HCT116 (cell line): Measurements from ENCODE around the gene ANO2. TPM values are rescaled to one million over a fixed set of nuclear protein-coding genes. Genes with fewer than 3 reads are reported as not detected.

Experiments
- ATAC-seq: fragments of 200-7000 bp; cut with Tn5 transposase; 2 replicates; pipeline ENCODE4 v1.9.1; 2020; ENCODE audit warnings: mild to moderate bottlenecking, moderate library complexity
- BruUV-seq: library from RNA; stranded (reverse); fragments of 400-500 nt; replicated peaks from 2 replicates; lab custom pipeline; 2021; lab: Mats Ljungman, UMichigan
- CTCF ChIA-PET: fragments of 300-600 bp; sonication (Branson Sonifier 250); formaldehyde crosslinking; loops from one replicate; lab custom pipeline; 2021; ENCODE audit warnings: antibody characterized with exemption; lab: Charles Lee
- POLR2A ChIA-PET: fragments of 300-600, 350-600 bp; sonication (Branson Sonifier 250); formaldehyde crosslinking; loops from one replicate; lab custom pipeline; 2021; ENCODE audit warnings: antibody characterized with exemption; lab: Charles Lee
- RAD21 ChIA-PET, 2 experiments: fragments of 300-600 bp; sonication (Branson Sonifier 250); formaldehyde crosslinking; loops; one replicate each; lab custom pipeline; 2023; ENCODE audit warnings: low total read pairs in 2 of 2; ENCODE audit not compliant: uncharacterized antibody in 2 of 2, unreplicated experiment in 2 of 2, low non-redundant PET in 1 of 2; lab: Charles Lee
- DNase-seq: peaks from one replicate; pipeline ENCODE4 v3.0.0-alpha.2; 2010; ENCODE audit warnings: low read depth, low spot score
- H2AFZ ChIP-seq: fragments of 200-600 bp; shearing (Covaris generic), sonication (generic); 2 replicates; pipeline ENCODE4 v1.6.1; 2017; ENCODE audit warnings: low read depth, mixed run types, mixed read lengths, antibody characterized with exemption, low read length; ENCODE audit not compliant: poor library complexity, severe bottlenecking
- H3K27ac ChIP-seq: 2 replicates; pipeline ENCODE4 v1.5.1; 2012; ENCODE audit warnings: low read depth, low read length
- H3K27me3 ChIP-seq: fragments of 200-600 bp; sonication (generic); 2 replicates; pipeline ENCODE4 v1.6.1; 2016; ENCODE audit warnings: mixed run types, low read length, mixed read lengths; ENCODE audit not compliant: insufficient read depth
- H3K36me3 ChIP-seq, 2 experiments: fragments of 200-500 bp in 1 of 2; fragments of 200-600 bp in 1 of 2; sonication (Bioruptor generic) in 1 of 2; sonication (generic) in 1 of 2; 2 replicates each; pipeline versions ENCODE4 v1.5.1 to v1.6.1; 2014 to 2016; ENCODE audit warnings: low read length in 2 of 2, inconsistent platforms in 1 of 2, mixed read lengths in 1 of 2, mixed run types in 1 of 2; ENCODE audit not compliant: insufficient read depth in 2 of 2, control insufficient read depth in 1 of 2
- H3K4me1 ChIP-seq, 2 experiments: fragments of 200-600 bp in 1 of 2; sonication (generic) in 1 of 2; 2 replicates each; pipeline versions ENCODE4 v1.5.1 to v1.6.1; 2012 to 2017; ENCODE audit warnings: low read length in 2 of 2, inconsistent platforms in 1 of 2, mild to moderate bottlenecking in 1 of 2, mixed read lengths in 1 of 2, mixed run types in 1 of 2, moderate library complexity in 1 of 2; ENCODE audit not compliant: insufficient read depth in 2 of 2, control insufficient read depth in 1 of 2
- H3K4me2 ChIP-seq: fragments of 200-600 bp; sonication (generic); 2 replicates; pipeline ENCODE4 v1.6.1; 2017; ENCODE audit warnings: mixed run types, low read length, mixed read lengths
- H3K4me3 ChIP-seq, 2 experiments: fragments of 200-600 bp in 1 of 2; sonication (generic) in 1 of 2; replicated peaks in 1 of 2; 2 replicates each; pipeline ENCODE4 v1.5.1; 2011 to 2016; ENCODE audit warnings: low read length in 2 of 2, control low read depth in 1 of 2, low read depth in 1 of 2, mild to moderate bottlenecking in 1 of 2, mixed read lengths in 1 of 2, mixed run types in 1 of 2
- H3K79me2 ChIP-seq: fragments of 200-600 bp; sonication (generic); 2 replicates; pipeline ENCODE4 v1.6.1; 2017; ENCODE audit warnings: mild to moderate bottlenecking, mixed run types, low read length, moderate library complexity, mixed read lengths; ENCODE audit not compliant: insufficient read depth
- H3K9ac ChIP-seq: fragments of 200-600 bp; sonication (generic); 2 replicates; pipeline ENCODE4 v1.6.1; 2016; ENCODE audit warnings: low read length, mixed read lengths
- H3K9me2 ChIP-seq: fragments of 200-600 bp; sonication (generic), shearing (Covaris generic); 2 replicates; pipeline ENCODE4 v1.6.1; 2017; ENCODE audit warnings: mixed run types, mild to moderate bottlenecking, moderate library complexity; ENCODE audit not compliant: insufficient read depth
- H3K9me3 ChIP-seq, 2 experiments: fragments of 200-500 bp in 1 of 2; fragments of 200-600 bp in 1 of 2; sonication (Bioruptor generic) in 1 of 2; sonication (generic) in 1 of 2; 2 replicates each; pipeline ENCODE4 v1.6.1; 2014 to 2017; ENCODE audit warnings: low read length in 2 of 2, mixed read lengths in 2 of 2, inconsistent platforms in 1 of 2, low read depth in 1 of 2, mild to moderate bottlenecking in 1 of 2, mixed run types in 1 of 2, moderate library complexity in 1 of 2; ENCODE audit not compliant: control insufficient read depth in 1 of 2, insufficient read depth in 1 of 2
- H4K20me1 ChIP-seq: fragments of 200-600 bp; sonication (generic), shearing (Covaris generic); 2 replicates; pipeline ENCODE4 v1.6.1; 2017; ENCODE audit warnings: mixed run types, mild to moderate bottlenecking, moderate library complexity; ENCODE audit not compliant: insufficient read depth
- CBX3 ChIP-seq: IDR thresholded peaks from 2 replicates; pipeline ENCODE4 v1.6.1; 2012; ENCODE audit warnings: low read depth
- EZH2phosphoT487 ChIP-seq: fragments of 200-600 bp; IDR thresholded peaks from 2 replicates; pipeline ENCODE4 v1.6.1; 2018; ENCODE audit warnings: antibody characterized with exemption, borderline replicate concordance
- JUND ChIP-seq: IDR thresholded peaks from 2 replicates; pipeline ENCODE4 v1.6.1; 2012
- POLR2A ChIP-seq: IDR thresholded peaks from 2 replicates; pipeline ENCODE4 v1.7.0; 2011; ENCODE audit warnings: borderline replicate concordance; ENCODE audit not compliant: insufficient read depth, insufficient read length; ENCODE audit errors: extremely low read depth
- POLR2AphosphoS5 ChIP-seq: IDR thresholded peaks from 2 replicates; pipeline ENCODE4 v1.6.1; 2011; ENCODE audit warnings: mild to moderate bottlenecking, low read depth, low read length, moderate library complexity
- RAD21 ChIP-seq: IDR thresholded peaks from 2 replicates; pipeline ENCODE4 v1.6.1; 2012; ENCODE audit warnings: low read depth, mild to moderate bottlenecking
- SP1 ChIP-seq: IDR thresholded peaks from 2 replicates; pipeline ENCODE4 v1.6.1; 2012; ENCODE audit warnings: low read depth
- SRF ChIP-seq: IDR thresholded peaks from 2 replicates; pipeline ENCODE4 v1.6.1; 2012; ENCODE audit warnings: low read depth
- ZFX ChIP-seq: fragments of 450-650 bp; IDR thresholded peaks from 2 replicates; pipeline ENCODE4 v1.6.1; 2017
- intact Hi-C: fragments of 100-400 bp; cut with micrococcal nuclease; formaldehyde crosslinking; loops from 2 replicates; pipeline ENCODE4 v1.10.0; 2022
- total RNA-seq: library from RNA; stranded (reverse); gene quantifications from one replicate; pipeline ENCODE4 v1.2.1, GENCODE V29; 2021; ENCODE audit not compliant: unreplicated experiment
- TF ChIP-seq, protein P1 (sequence below): IDR thresholded peaks from 2 replicates; pipeline ENCODE4 v1.6.1; 2011; ENCODE audit warnings: mild to moderate bottlenecking, low read length, moderate library complexity; ENCODE audit not compliant: insufficient replicate concordance; ENCODE audit errors: extremely low read depth
- TF ChIP-seq, protein P2 (sequence below): IDR thresholded peaks from 2 replicates; pipeline ENCODE4 v1.6.1; 2012; ENCODE audit warnings: low read depth
- TF ChIP-seq, protein P3 (sequence below): IDR thresholded peaks from 2 replicates; pipeline ENCODE4 v1.6.1; 2012
- TF ChIP-seq, protein P4 (sequence below), 3 experiments: fragments of 200-600 bp in 1 of 3; sonication (generic) in 1 of 3; IDR thresholded peaks in 2 of 3; conservative IDR thresholded peaks in 1 of 3; 2 replicates each; pipeline ENCODE4 v1.5.1; 2012 to 2017; ENCODE audit warnings: low read depth in 2 of 3, low read length in 2 of 3, antibody characterized with exemption in 1 of 3, borderline replicate concordance in 1 of 3, control low read depth in 1 of 3, mild to moderate bottlenecking in 1 of 3, mixed read lengths in 1 of 3, mixed run types in 1 of 3, moderate library complexity in 1 of 3; ENCODE audit not compliant: insufficient read depth in 1 of 3
- TF ChIP-seq, protein P5 (sequence below): IDR thresholded peaks from 2 replicates; pipeline ENCODE4 v1.6.1; 2012

Gene ANO2
- total RNA-seq, 1 experiment from 2014 or later, result not detected

DNA sequence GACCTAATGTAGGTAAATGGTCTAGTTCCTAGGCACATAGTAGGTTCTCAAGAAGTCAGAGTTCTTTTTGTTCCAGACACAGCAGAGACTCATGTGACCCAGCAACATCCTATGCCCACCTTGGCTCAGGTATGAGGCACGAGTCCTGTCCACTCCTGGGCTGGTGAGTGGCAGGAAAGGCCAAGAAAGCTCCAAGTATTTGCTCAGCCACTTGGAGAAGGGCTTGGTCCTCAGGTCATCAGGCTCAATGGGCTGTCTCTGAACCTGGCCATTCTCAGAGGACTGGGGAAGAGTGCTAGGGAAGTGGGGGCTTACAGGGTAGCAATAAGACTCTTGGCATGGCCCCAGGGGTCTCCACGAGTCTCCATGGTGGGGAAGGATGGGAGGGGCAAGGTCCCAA, 260.1 kb downstream of the ANO2 start:
- Histone ChIP-seq H2AFZ (no peak overlapping the region), H3K36me3 (no peaks in the 10 kb centered on the region)
- TF ChIP-seq CBX3, result no peak
- TF ChIP-seq, all 23 proteins: peak for 0
- CTCF ChIA-PET, result no interaction called here
- Histone ChIP-seq H3K9me2 (no peaks in the 10 kb centered on the region), H3K27ac (no peak overlapping the region), H3K79me2 (no peaks in the 10 kb centered on the region), H4K20me1 (no peaks in the 10 kb centered on the region), H3K4me3 (no peak overlapping the region), H3K4me1 (no peaks in the 10 kb centered on the region), H3K27me3 (peaks cover 44% of the 10 kb centered on the region), H3K9me3 (no peaks in the 10 kb centered on the region), H3K9ac (no peak overlapping the region), H3K4me2 (no peak overlapping the region)
- intact Hi-C loops, result no loop called here
- no peak for ATAC-seq
- RAD21 ChIA-PET, result no interaction called here
- POLR2A ChIA-PET, result no interaction called here
- no peak for DNase-seq
- BruUV-seq, result no TSS peak

DNA sequence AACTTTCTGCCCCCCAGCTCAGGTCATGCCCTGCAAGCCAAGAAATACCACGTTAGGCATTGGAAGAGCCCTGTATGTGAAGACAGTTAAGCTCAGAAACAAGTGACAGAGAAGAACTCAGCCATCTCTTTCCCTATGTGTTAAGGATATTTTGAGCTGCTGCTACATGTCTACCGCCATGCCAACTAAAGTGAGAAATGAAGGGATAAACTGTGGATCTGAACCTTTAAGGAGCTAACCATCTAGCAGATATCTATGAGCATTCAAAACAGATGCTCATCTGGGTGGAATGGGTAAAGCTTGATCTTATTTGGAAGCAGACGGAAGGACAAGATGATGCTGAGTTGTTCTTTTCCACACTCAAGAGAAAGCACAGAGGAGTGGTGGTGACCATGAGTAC, 262.5 kb downstream of the ANO2 start:
- no peak overlapping the region for H3K4me3 ChIP-seq
- no peak overlapping the region for H3K4me2 ChIP-seq
- CTCF ChIA-PET, result no interaction called here
- no peak overlapping the region for H2AFZ ChIP-seq
- no peak for ATAC-seq
- peaks cover 55% of the 10 kb centered on the region for H3K27me3 ChIP-seq
- RAD21 ChIA-PET, result no interaction called here
- no peak for DNase-seq
- H3K9me2 ChIP-seq, result no peaks in the 10 kb centered on the region
- H3K27ac ChIP-seq, result no peak overlapping the region
- H3K79me2 ChIP-seq, result no peaks in the 10 kb centered on the region
- intact Hi-C loops, result no loop called here
- POLR2A ChIA-PET, result no interaction called here
- H3K9ac ChIP-seq, result no peak overlapping the region
- no peaks in the 10 kb centered on the region for H3K9me3 ChIP-seq
- H4K20me1 ChIP-seq, result no peaks in the 10 kb centered on the region
- no peaks in the 10 kb centered on the region for H3K36me3 ChIP-seq
- H3K4me1 ChIP-seq, result no peaks in the 10 kb centered on the region
- no TSS peak for BruUV-seq
- no peak for TF ChIP-seq ZFX
- TF ChIP-seq, protein P1, sequence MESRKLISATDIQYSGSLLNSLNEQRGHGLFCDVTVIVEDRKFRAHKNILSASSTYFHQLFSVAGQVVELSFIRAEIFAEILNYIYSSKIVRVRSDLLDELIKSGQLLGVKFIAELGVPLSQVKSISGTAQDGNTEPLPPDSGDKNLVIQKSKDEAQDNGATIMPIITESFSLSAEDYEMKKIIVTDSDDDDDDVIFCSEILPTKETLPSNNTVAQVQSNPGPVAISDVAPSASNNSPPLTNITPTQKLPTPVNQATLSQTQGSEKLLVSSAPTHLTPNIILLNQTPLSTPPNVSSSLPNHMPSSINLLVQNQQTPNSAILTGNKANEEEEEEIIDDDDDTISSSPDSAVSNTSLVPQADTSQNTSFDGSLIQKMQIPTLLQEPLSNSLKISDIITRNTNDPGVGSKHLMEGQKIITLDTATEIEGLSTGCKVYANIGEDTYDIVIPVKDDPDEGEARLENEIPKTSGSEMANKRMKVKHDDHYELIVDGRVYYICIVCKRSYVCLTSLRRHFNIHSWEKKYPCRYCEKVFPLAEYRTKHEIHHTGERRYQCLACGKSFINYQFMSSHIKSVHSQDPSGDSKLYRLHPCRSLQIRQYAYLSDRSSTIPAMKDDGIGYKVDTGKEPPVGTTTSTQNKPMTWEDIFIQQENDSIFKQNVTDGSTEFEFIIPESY, result no peak
- TF ChIP-seq EZH2phosphoT487, result no peak
- TF ChIP-seq, protein P2, sequence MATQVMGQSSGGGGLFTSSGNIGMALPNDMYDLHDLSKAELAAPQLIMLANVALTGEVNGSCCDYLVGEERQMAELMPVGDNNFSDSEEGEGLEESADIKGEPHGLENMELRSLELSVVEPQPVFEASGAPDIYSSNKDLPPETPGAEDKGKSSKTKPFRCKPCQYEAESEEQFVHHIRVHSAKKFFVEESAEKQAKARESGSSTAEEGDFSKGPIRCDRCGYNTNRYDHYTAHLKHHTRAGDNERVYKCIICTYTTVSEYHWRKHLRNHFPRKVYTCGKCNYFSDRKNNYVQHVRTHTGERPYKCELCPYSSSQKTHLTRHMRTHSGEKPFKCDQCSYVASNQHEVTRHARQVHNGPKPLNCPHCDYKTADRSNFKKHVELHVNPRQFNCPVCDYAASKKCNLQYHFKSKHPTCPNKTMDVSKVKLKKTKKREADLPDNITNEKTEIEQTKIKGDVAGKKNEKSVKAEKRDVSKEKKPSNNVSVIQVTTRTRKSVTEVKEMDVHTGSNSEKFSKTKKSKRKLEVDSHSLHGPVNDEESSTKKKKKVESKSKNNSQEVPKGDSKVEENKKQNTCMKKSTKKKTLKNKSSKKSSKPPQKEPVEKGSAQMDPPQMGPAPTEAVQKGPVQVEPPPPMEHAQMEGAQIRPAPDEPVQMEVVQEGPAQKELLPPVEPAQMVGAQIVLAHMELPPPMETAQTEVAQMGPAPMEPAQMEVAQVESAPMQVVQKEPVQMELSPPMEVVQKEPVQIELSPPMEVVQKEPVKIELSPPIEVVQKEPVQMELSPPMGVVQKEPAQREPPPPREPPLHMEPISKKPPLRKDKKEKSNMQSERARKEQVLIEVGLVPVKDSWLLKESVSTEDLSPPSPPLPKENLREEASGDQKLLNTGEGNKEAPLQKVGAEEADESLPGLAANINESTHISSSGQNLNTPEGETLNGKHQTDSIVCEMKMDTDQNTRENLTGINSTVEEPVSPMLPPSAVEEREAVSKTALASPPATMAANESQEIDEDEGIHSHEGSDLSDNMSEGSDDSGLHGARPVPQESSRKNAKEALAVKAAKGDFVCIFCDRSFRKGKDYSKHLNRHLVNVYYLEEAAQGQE, result no peak
- no peak for TF ChIP-seq SRF
- TF ChIP-seq JUND, result no peak
- TF ChIP-seq, protein P3, sequence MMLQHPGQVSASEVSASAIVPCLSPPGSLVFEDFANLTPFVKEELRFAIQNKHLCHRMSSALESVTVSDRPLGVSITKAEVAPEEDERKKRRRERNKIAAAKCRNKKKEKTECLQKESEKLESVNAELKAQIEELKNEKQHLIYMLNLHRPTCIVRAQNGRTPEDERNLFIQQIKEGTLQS, result no peak
- TF ChIP-seq POLR2AphosphoS5, result no peak
- TF ChIP-seq, protein P4, sequence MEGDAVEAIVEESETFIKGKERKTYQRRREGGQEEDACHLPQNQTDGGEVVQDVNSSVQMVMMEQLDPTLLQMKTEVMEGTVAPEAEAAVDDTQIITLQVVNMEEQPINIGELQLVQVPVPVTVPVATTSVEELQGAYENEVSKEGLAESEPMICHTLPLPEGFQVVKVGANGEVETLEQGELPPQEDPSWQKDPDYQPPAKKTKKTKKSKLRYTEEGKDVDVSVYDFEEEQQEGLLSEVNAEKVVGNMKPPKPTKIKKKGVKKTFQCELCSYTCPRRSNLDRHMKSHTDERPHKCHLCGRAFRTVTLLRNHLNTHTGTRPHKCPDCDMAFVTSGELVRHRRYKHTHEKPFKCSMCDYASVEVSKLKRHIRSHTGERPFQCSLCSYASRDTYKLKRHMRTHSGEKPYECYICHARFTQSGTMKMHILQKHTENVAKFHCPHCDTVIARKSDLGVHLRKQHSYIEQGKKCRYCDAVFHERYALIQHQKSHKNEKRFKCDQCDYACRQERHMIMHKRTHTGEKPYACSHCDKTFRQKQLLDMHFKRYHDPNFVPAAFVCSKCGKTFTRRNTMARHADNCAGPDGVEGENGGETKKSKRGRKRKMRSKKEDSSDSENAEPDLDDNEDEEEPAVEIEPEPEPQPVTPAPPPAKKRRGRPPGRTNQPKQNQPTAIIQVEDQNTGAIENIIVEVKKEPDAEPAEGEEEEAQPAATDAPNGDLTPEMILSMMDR (IDR thresholded peaks at IDR 0.05 in 2 of 3, conservative IDR thresholded peaks at IDR 0.05 in 1 of 3; ENCODE audit: borderline replicate concordance in 1 of 3, insufficient read depth in 1 of 3, low read depth in 2 of 3, low read length in 2 of 3), result no peak
- TF ChIP-seq RAD21, result no peak
- no peak for TF ChIP-seq POLR2A
- no peak for TF ChIP-seq SP1
- TF ChIP-seq, protein P5, sequence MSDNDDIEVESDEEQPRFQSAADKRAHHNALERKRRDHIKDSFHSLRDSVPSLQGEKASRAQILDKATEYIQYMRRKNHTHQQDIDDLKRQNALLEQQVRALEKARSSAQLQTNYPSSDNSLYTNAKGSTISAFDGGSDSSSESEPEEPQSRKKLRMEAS, result no peak
